SJSA1 (cell line): ENCODE measurements around the gene CRABP2. TPM values are rescaled to one million over a fixed set of nuclear protein-coding genes. Genes with fewer than 3 reads are reported as not detected.
A peak's percentile ranks its signal among the peaks of the same experiment; 100 is the strongest.

Experiments used
- DNase-seq, 2 experiments: peaks; one replicate each; pipeline ENCODE4 v3.0.0-alpha.2; 2015 to 2020; ENCODE audit warnings: low spot score in 2 of 2, low read depth in 1 of 2
- H3K27ac ChIP-seq: fragments of 250-450 bp; sonication (Bioruptor Pico); 2 replicates; pipeline ENCODE4 v1.5.1; 2020; ENCODE audit warnings: mild to moderate bottlenecking, moderate library complexity
- H3K27me3 ChIP-seq: fragments of 250-450 bp; sonication (Bioruptor Pico); replicated peaks from 2 replicates; pipeline ENCODE4 v1.5.1; 2020; ENCODE audit warnings: mild to moderate bottlenecking, moderate library complexity
- H3K36me3 ChIP-seq: fragments of 250-450 bp; sonication (Bioruptor Pico); 2 replicates; pipeline ENCODE4 v1.5.1; 2020; ENCODE audit warnings: mild to moderate bottlenecking
- H3K4me1 ChIP-seq: fragments of 250-450 bp; sonication (Bioruptor Pico); replicated peaks from 2 replicates; pipeline ENCODE4 v1.6.1; 2021; ENCODE audit warnings: mild to moderate bottlenecking
- H3K4me3 ChIP-seq: fragments of 250-450 bp; sonication (Bioruptor Pico); 2 replicates; pipeline ENCODE4 v1.5.1; 2020; ENCODE audit warnings: mild to moderate bottlenecking
- H3K9me3 ChIP-seq: fragments of 250-450 bp; sonication (Bioruptor Pico); replicated peaks from 2 replicates; pipeline ENCODE4 v1.5.1; 2020; ENCODE audit warnings: mild to moderate bottlenecking
- total RNA-seq: library from RNA; depleted of rRNA; stranded (reverse); fragments of >200 nt; shearing (Covaris generic); gene quantifications from 2 replicates; pipeline ENCODE4 v1.2.3, GENCODE V29; 2014

CRABP2 gene
- total RNA-seq, 1 experiment from 2014 or later: 2.8 TPM

DNA sequence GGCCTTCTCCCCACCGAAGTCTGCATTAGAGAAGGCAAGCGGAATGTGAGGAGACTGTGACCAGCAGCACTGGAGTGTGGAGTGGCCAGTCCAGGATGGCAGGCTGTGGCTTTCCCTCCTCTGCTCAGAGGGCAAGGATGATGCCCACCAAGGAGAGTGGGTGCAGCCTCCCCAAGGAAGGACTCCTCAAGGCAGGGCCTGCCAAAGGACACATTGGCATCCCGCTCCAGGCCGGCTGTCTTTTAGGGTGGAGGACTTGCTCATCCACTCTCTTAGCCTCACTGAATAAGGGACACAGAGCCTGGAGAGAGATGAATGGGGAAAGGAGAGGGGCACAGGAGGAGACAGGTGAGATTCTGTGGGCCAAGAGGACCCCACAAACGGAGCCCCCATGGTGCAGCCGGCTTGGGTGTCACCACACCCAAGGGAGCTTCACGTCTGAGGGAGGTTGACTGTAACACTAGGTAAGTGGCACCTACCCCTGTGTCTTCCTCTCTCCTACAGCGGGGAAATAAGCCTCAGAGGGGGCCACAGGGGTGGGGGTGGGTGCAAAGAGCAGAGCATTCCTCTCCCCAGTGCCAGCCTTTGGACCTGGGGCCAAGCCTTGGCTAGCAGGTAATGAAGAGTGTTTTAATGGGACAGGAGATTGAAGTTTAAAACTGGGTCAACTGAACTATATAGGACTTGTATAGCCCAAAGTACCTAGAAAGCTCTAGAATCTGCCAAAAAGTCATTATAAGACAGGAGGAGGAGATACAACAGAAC is 24.0 kb downstream of the CRABP2 start:
- Histone ChIP-seq H3K4me1 (peaks cover 17% of the 10 kb centered on the region), H3K27me3 (peaks cover 2% of the 10 kb centered on the region), H3K36me3 (peaks cover 3% of the 10 kb centered on the region; the same call in 1 of the 2 replicates), H3K9me3 (no peaks in the 10 kb centered on the region), H3K4me3 (no peak overlapping the region), H3K27ac (no peak overlapping the region)
- no peak for DNase-seq

DNA sequence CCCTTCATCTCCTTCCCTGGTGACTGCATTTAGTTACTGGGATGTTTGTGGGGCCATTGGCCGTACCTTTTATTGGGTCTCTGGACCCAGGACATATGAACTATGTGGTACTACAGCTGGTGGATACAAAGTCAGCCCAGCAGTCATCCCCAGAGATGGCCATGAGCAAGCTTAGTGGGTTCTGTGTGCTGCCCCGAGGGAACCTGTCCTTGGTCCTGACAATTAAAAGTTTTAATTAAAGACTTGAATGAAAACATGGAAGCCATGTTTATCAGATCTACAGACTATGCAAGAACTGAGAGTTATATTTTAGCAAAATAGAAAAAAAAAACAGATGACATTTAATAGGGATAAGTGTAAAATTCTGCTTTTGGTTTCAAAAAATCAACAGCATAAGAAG is 25.3 kb downstream of the CRABP2 start:
- DNase-seq: no peak
- Histone ChIP-seq H3K4me1 (peaks cover 28% of the 10 kb centered on the region), H3K27me3 (peaks cover 2% of the 10 kb centered on the region), H3K4me3 (no peak overlapping the region), H3K9me3 (no peaks in the 10 kb centered on the region), H3K27ac (no peak overlapping the region), H3K36me3 (peaks cover 10% of the 10 kb centered on the region)

DNA sequence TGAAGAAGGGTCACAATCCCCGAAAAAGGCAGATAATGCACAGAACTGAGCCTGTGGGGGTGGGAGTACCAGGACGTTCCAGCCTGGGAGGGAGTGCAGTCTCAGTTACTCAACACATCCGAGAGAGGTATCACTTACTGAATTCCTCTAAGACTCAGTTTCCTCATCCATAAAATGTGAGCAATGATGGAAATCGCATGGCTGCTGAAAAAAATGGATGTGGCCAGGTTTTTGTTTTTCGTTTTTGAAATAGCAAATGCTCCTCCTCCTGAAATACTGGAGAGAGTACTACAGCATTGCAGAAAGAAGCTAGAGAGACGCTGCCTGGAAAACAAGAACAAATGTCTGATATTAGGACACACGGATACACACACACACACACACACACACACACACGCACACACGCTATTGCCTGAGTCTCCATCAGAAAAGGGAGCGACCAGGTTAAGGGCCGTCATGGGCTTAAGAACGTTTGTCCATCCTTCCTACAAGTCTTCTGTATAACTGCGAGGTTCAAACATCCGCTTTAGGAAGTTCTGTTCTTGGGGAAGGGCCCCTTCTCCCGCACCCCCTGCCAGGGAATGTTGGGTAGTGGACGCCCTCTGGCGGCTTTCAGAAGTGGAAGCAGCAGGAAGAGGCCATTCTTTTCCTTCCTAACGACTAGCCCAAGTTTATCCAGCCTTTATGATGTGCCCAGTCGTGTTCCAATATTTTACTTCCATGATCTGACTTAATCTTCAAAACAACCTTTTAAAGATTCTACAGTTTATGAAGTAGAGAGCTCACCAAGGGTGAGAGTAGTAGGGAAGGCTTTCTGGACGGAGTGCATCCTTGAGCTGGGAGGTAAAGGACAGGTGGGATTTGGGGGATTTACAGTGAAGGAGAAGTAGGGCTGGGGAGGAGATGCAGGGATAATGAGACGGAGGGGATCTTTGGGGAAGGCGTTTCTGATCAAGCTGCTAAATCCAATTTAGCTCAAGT is 27.5 kb downstream of the CRABP2 start:
- H3K4me1 ChIP-seq: peaks cover 48% of the 10 kb centered on the region
- H3K4me3 ChIP-seq: peak overlapping the region; percentile 42
- H3K36me3 ChIP-seq: peaks cover 32% of the 10 kb centered on the region
- DNase-seq: peak; percentile 81 to 83
- H3K9me3 ChIP-seq: no peaks in the 10 kb centered on the region
- H3K27ac ChIP-seq: peak overlapping the region; percentile 57; the same call in 1 of the 2 replicates
- H3K27me3 ChIP-seq: peaks cover 2% of the 10 kb centered on the region

DNA sequence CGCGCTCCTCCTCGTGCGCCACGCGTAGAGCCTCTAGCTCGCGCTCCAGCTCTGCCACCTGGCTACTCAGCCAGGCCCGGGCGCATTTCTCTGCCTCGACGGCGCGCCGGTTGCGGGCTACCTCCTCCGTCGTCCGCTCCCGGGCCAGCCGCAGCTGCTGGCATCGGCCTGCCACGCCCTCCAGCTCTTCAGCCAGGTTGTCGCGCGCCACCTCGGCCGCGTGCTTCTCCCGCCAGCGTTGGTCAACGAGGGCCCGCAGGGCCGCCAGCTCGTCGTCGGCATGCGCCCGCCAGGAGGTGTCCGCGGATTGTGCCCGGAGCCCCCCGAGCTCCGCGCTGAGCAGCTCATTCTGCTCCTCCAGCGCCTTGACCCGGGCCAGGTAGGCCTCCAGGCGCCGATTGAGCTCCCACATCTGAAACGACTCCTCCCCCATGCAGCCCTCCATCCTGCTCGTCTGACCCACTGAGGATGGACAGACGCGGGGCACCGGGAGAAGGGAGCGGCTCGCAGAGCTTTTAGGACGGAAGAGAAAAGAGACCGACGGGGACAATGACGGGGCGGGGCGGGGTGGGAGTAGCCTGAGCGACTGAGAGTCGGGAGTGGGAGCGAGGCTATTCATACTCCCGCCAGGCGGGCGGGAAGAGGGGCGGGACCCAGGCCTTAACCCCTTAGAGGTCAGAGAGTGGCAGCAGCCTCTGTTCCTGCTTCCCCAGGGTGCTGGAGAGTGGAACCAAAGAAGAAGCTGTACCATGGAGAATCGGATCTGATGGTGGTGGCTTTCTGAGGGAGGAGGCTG is 28.4 kb downstream of the CRABP2 start, which contains the start of gene NES:
Gene NES (minus strand): TSS at position 588 of the 796 bp plus-strand sequence. CDS start 143 bp downstream, at position 445.
- Histone ChIP-seq H3K27ac (peak within 1 kb of the TSS; percentile 57), H3K4me1 (peaks cover 48% of the 10 kb centered on the region), H3K36me3 (peaks cover 40% of the 10 kb centered on the region), H3K27me3 (peaks cover 2% of the 10 kb centered on the region), H3K9me3 (no peaks in the 10 kb centered on the region), H3K4me3 (peak within 1 kb of the TSS; percentile 42)
- DNase-seq: peak; percentile 72 to 89

DNA sequence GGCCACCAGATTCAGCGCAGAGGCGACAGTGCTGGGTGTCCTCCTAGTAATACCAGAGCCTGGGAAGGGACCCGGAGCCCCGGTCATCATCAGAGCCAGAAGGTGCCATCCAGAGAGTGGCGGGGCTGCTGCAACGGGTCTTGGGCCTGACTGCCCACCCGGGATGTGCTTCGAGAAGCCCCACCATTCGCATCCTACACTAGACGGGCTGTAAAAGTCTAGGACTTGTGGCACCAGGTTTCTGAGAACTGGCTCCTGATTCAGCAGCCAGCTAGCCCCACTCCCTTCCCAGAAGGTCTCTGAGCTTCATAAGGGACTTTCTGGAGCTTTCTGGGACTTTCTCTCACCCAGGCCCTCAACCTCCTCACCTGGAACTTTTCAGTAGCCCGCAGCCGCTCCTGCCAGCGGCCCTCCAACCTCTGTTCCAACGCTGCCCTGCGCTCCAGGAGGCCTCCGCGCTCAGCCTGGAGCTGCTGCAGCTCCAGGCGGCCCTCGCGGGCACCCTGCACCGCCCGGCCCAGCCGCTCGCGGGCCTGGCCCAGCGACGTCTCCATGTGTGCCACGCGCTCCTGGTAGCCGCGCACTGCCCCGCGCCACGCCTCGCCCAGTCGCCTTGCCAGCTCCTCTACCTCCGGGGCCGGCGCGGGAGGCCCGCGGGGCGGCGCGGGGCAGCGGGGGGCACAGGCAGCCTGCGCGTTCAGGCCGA is 29.1 kb downstream of the CRABP2 start:
- no peak for DNase-seq
- Histone ChIP-seq H3K36me3 (peaks cover 48% of the 10 kb centered on the region), H3K27ac (no peak overlapping the region; the same call in 1 of the 2 replicates), H3K27me3 (peaks cover 2% of the 10 kb centered on the region), H3K4me1 (peaks cover 48% of the 10 kb centered on the region), H3K9me3 (no peaks in the 10 kb centered on the region), H3K4me3 (peak overlapping the region; percentile 42)

DNA sequence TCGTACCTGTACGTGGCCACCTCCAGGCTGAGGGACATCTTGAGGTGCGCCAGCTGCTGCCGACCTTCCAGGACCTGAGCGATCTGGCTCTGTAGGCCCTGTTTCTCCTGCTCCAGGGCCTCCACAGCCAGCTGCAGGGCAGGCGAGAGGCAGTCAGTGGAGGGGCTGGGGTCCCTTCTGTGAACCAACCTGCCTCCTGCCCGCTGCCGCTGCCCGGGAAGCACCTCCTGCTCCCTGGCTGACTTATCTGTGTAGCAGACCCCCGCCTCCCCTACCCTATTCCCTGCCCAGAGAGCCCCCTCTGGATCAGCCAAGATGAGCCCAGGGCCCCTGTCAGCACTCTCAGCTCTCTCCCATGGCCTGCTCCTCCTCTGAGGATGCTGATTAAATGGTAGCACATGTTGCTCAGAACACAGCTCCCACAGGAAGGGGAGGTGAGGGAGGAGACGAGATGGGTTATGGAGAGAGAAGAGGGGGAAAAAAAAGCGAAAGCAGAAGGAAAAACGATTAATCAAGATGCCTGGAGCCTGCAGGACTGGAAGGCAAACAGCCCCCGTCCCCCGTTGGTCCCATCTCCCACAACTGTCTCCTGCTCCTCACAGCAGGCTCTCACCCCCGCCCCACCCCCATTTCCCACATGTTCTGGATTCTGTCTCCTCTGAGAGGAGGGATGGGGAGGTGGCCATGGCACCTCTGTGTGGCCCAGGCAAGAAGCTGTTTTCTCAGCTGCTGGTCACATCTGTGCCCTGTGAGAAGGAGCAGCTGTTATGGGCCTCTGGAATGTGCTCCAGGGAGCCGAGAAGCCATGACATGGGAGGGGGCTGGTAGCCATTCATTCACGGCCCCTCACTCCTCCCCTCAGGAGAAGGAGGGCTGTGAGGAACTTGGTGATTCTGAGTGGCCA is 29.9 kb downstream of the CRABP2 start:
- DNase-seq: peak in 1 of 2 experiments; percentile 50

DNA sequence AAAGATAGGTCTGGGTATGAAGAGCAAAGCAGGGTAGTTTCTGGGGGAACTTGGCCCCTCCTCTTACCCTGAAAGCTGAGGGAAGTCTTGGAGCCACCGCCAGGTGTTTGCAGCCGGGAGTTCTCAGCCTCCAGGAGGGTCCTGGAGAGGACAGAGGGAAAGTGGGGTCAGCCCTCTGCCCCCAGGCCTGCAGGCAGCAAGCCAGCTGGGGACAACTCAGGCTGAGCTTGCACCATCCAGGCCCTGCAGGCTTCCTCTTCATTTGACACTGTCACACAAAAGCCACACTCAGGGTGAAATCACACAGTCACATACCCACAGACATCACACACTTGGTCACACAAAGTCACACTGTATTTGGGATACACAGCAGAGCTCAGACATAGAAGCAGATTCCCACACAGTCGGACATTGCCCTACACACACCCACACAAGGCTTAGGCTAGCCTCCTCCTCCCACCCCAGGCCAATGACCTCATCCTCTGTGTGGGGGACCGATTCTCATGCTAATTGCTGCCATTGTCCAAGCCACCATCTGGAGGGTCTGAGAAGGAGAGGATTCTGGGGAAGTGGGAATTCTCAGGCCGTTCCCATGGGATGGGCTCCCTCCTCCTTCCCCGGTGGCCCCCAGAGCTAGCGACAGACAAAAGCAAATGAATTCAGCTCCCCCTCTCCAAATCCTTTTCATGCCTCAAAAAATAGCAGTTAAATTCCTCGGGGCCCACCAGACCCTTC is 31.8 kb downstream of the CRABP2 start:
- no peak overlapping the region for H3K4me3 ChIP-seq
- DNase-seq: peak; percentile 85 to 87
- peak overlapping the region; percentile 66 for H3K27ac ChIP-seq
- H3K4me1 ChIP-seq: peaks cover 48% of the 10 kb centered on the region
- no peaks in the 10 kb centered on the region; the same call in 1 of the 2 replicates for H3K27me3 ChIP-seq
- no peaks in the 10 kb centered on the region for H3K9me3 ChIP-seq
- H3K36me3 ChIP-seq: peaks cover 59% of the 10 kb centered on the region

More for the DNA sequence above, 29.9 kb downstream of the CRABP2 start:
- Histone ChIP-seq H3K4me3 (peak overlapping the region; percentile 42), H3K27ac (no peak overlapping the region; the same call in 1 of the 2 replicates), H3K36me3 (peaks cover 53% of the 10 kb centered on the region), H3K27me3 (peaks cover 2% of the 10 kb centered on the region), H3K9me3 (no peaks in the 10 kb centered on the region), H3K4me1 (peaks cover 48% of the 10 kb centered on the region)

DNA sequence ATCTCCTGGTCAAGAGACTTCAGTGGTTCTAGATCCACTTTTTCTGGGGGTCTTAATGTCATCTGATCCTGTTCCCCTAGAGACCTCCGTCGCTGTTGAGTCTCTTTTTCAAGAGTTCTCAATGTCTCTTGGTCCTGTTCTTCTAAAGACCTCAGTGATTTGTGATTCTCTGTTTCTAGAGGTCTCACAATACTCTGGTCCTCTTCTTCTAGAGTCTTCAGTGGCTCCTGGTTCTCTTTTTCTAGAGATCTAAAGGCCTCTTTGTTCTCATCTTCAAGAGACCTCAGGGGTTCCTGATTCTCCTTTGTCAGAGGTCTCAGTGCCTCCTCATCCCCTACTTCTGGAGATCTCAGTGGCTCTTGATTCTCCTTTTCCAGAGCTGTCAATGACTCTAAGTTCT is 33.6 kb downstream of the CRABP2 start:
- no peak for DNase-seq
- peaks cover 56% of the 10 kb centered on the region for H3K36me3 ChIP-seq
- no peak overlapping the region for H3K27ac ChIP-seq
- H3K27me3 ChIP-seq: no peaks in the 10 kb centered on the region
- H3K4me1 ChIP-seq: peaks cover 48% of the 10 kb centered on the region
- H3K9me3 ChIP-seq: no peaks in the 10 kb centered on the region
- no peak overlapping the region for H3K4me3 ChIP-seq

DNA sequence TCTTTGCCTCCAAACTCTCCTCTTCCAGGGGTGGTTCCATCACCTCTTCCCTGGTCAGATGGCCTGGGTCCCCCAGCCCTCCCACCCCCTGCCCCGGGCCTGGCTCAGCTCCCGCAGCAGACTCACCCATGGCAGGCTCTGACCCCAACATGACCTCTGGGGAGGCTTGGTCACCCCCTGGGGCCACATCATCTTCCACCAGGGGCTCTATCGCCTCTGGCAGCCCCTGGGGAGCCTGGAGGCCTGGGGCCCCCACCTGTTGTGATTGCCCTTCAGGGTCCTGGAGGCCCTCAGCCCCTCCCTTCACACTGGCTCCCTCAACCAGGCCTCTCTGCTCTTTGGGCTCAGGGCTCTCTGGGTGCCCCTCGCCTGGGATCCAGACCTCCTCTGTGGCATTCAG is 34.6 kb downstream of the CRABP2 start:
- DNase-seq: no peak
- Histone ChIP-seq H3K4me1 (peaks cover 48% of the 10 kb centered on the region), H3K27me3 (no peaks in the 10 kb centered on the region), H3K4me3 (no peak overlapping the region), H3K36me3 (peaks cover 51% of the 10 kb centered on the region), H3K27ac (no peak overlapping the region), H3K9me3 (no peaks in the 10 kb centered on the region)

DNA sequence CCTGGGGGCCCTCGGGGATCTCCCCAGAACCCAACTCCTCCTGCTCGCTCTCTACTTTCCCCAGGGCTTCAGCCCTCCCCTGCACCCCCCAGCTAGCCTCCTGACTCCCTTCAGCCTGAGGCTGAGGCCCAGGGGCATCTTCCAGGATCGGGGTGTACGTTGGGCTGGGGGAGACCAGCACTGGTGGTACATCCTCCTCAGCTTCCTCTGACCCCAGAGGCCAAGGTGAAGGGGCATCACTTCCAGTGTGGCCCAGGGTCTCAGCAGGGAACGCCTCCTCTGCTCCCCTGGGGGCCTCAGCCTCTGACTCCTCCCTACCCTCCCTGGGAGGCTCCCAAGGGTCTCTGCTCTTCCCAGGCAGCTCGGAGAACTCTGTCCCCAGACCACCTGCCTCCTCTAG is 35.0 kb downstream of the CRABP2 start:
- Histone ChIP-seq H3K27me3 (no peaks in the 10 kb centered on the region), H3K36me3 (peaks cover 51% of the 10 kb centered on the region), H3K9me3 (no peaks in the 10 kb centered on the region), H3K4me1 (peaks cover 48% of the 10 kb centered on the region), H3K4me3 (no peak overlapping the region), H3K27ac (no peak overlapping the region)
- DNase-seq: no peak

DNA sequence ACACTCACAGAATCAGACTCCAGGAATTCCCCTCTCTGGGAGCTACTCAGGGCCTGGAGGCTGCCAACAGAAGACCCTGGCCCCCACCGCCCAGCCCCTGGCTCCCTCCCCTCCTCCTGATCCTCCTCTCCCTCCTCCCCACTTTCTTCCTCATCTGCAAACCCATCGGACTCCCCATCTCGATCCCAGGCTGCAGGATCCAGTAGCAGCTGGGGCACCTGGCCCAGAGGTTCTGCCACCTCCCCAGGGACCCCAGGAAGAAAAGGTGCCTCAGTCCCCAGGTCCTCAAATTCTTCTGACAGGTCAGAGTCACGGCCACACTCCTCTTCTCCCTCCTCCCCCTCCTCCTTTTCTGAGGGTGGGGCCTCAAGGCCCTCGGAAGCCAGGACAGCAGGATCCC is 35.6 kb downstream of the CRABP2 start:
- no peak overlapping the region for H3K4me3 ChIP-seq
- no peak overlapping the region for H3K27ac ChIP-seq
- DNase-seq: no peak
- H3K9me3 ChIP-seq: no peaks in the 10 kb centered on the region
- no peaks in the 10 kb centered on the region for H3K27me3 ChIP-seq
- peaks cover 48% of the 10 kb centered on the region for H3K4me1 ChIP-seq
- H3K36me3 ChIP-seq: peaks cover 46% of the 10 kb centered on the region
